GM06990 (cell line): Measurements from ENCODE around the gene AGAP1.
"Not testable (repeated sequence)": the region's sequence is repeated elsewhere in the genome, so short reads cannot be mapped to it uniquely, and the experiment has no call there.

Experiments used
- DNase-seq: peaks from one replicate; pipeline ENCODE4 v3.0.0-alpha.2; 2011; ENCODE audit not compliant: insufficient read length; ENCODE audit errors: extremely low read depth
- H3K27me3 ChIP-seq: replicated peaks from 2 replicates; pipeline ENCODE4 v1.6.0; 2011; ENCODE audit warnings: low read length; ENCODE audit not compliant: control insufficient read depth, insufficient read depth
- H3K36me3 ChIP-seq: 2 replicates; pipeline ENCODE4 v1.5.1; 2011; ENCODE audit warnings: low read length; ENCODE audit not compliant: control insufficient read depth, insufficient read depth
- H3K4me3 ChIP-seq: replicated peaks from 2 replicates; pipeline ENCODE4 v1.5.1; 2011; ENCODE audit warnings: low read depth, mild to moderate bottlenecking, control low read depth, low read length
- CTCF ChIP-seq: IDR thresholded peaks from 2 replicates; pipeline ENCODE4 v1.5.1; 2011; ENCODE audit warnings: low read length, control low read depth, mild to moderate bottlenecking, inconsistent platforms; ENCODE audit not compliant: insufficient read depth, poor library complexity, severe bottlenecking

The AGAP1 gene

GRCh38 chr2:236089271-236090026 is 595.6 kb downstream of the AGAP1 start:
- DNase-seq: no peak
- no peak for TF ChIP-seq CTCF
- Histone ChIP-seq H3K36me3 (no peaks in the 10 kb centered on the region), H3K27me3 (no peaks in the 10 kb centered on the region; the same call in 1 of the 2 replicates), H3K4me3 (no peak overlapping the region)

GRCh38 chr2:236090027-236090382 is 596.2 kb downstream of the AGAP1 start:
- H3K36me3 ChIP-seq: no peaks in the 10 kb centered on the region
- no peak overlapping the region for H3K4me3 ChIP-seq
- no peaks in the 10 kb centered on the region; the same call in 1 of the 2 replicates for H3K27me3 ChIP-seq
- TF ChIP-seq CTCF: no peak
- no peak for DNase-seq

GRCh38 chr2:236090826-236091225 is 597.0 kb downstream of the AGAP1 start:
- DNase-seq, H3K27me3 ChIP-seq, H3K36me3 ChIP-seq, H3K4me3 ChIP-seq: not testable (repeated sequence)

GRCh38 chr2:236092714-236093113 is 598.9 kb downstream of the AGAP1 start:
- Histone ChIP-seq H3K4me3 (no peak overlapping the region), H3K27me3 (no peaks in the 10 kb centered on the region), H3K36me3 (no peaks in the 10 kb centered on the region)
- TF ChIP-seq CTCF: no peak
- no peak for DNase-seq

GRCh38 chr2:236093134-236093533 is 599.3 kb downstream of the AGAP1 start:
- Histone ChIP-seq H3K27me3 (no peaks in the 10 kb centered on the region), H3K4me3 (no peak overlapping the region), H3K36me3 (no peaks in the 10 kb centered on the region)
- DNase-seq: no peak
- no peak for TF ChIP-seq CTCF

- no peaks in the 10 kb centered on the region for H3K36me3 ChIP-seq
- no peak for TF ChIP-seq CTCF
- DNase-seq: no peak
- H3K27me3 ChIP-seq: no peaks in the 10 kb centered on the region; the same call in 1 of the 2 replicates
- H3K4me3 ChIP-seq: no peak overlapping the region
Measured at GRCh38 chr2:236095504-236095903, 601.7 kb downstream of the AGAP1 start.
